ENCODE results near the gene HRH2. TPM values are rescaled to one million over a fixed set of nuclear protein-coding genes. Genes with fewer than 3 reads are reported as not detected.

HRH2 gene
- total RNA-seq, 4 donors from 2014 or later = 0.13 to 3.5 (median 1.3) TPM

DNA sequence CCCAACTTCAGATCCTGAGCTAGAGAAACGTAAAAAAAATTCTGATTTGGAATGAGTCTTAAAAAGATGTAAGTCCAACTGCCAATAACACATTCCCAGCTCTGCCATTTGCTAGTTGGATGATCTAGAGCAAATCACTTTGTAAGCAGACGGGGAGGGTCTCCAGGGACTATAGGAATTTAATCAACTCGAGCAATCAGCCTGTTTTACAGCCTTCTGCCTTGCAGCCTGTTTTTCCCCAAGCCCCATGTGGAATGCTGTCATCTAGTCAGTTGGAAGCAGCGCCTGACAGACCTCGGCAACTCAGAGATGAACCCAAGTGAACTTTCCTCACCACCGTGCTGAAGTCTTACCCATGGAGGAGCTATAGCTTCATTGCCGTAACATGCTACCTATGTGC is 34.8 kb upstream of the HRH2 start:
- DNase-seq (ENCODE audit: low spot score in 2 of 2) = no peak
- no peak for TF ChIP-seq POLR2A (IDR thresholded peaks at IDR 0.05)
- TF ChIP-seq, protein P1, sequence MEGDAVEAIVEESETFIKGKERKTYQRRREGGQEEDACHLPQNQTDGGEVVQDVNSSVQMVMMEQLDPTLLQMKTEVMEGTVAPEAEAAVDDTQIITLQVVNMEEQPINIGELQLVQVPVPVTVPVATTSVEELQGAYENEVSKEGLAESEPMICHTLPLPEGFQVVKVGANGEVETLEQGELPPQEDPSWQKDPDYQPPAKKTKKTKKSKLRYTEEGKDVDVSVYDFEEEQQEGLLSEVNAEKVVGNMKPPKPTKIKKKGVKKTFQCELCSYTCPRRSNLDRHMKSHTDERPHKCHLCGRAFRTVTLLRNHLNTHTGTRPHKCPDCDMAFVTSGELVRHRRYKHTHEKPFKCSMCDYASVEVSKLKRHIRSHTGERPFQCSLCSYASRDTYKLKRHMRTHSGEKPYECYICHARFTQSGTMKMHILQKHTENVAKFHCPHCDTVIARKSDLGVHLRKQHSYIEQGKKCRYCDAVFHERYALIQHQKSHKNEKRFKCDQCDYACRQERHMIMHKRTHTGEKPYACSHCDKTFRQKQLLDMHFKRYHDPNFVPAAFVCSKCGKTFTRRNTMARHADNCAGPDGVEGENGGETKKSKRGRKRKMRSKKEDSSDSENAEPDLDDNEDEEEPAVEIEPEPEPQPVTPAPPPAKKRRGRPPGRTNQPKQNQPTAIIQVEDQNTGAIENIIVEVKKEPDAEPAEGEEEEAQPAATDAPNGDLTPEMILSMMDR (IDR thresholded peaks at IDR 0.05) = no peak
- intact Hi-C loops (cut with DNase I; ENCODE audit: low total_unique reads) = no loop called here
- no peak overlapping the region for H3K4me3 ChIP-seq (ENCODE audit: low read depth, poor library complexity, severe bottlenecking)
- 22 to 43% methylated on average over 7 of the region's 7 CpGs for WGBS, 2 donors

GRCh38 chr5:175624316-175624715 is 33.6 kb upstream of the HRH2 start:
- no peak for DNase-seq (ENCODE audit: low spot score in 2 of 2)
- H3K4me3 ChIP-seq (ENCODE audit: low read depth, poor library complexity, severe bottlenecking) = no peak overlapping the region
- intact Hi-C loops (cut with DNase I; ENCODE audit: low total_unique reads) = no loop called here
- TF ChIP-seq, protein P1 (IDR thresholded peaks at IDR 0.05) = no peak
- TF ChIP-seq POLR2A (IDR thresholded peaks at IDR 0.05) = no peak
- 81 to 84% methylated on average over 3 of the region's 3 CpGs for WGBS, 2 donors

DNA sequence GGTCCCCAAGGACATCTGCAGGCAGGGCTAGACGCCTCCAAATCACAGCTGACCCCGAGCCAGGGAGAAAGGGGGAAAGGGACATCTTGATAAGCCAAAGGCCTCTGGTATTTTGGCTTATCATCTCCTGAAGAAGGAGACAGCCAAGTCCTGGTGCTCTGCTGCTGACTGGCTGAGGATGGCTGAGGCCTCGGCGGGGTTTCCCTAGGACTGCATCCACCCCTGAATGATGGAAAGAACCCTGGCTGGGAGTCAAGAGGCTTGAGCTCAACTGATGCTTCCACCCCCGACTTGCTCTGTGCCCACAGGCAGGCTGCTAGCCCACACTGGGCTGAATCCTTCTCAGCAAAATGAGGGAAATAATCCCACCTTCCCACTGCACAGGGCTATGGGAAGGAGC is 30.9 kb upstream of the HRH2 start:
- intact Hi-C loops (cut with DNase I; ENCODE audit: low total_unique reads) = no loop called here
- WGBS, 2 donors = 34 to 37% methylated on average over 5 of the region's 5 CpGs
- DNase-seq (ENCODE audit: low spot score in 2 of 2) = no peak
- TF ChIP-seq, protein P1 (IDR thresholded peaks at IDR 0.05) = no peak
- no peak for TF ChIP-seq POLR2A (IDR thresholded peaks at IDR 0.05)
- no peak overlapping the region for H3K4me3 ChIP-seq (ENCODE audit: low read depth, poor library complexity, severe bottlenecking)

GRCh38 chr5:175627739-175628138 is 30.1 kb upstream of the HRH2 start:
- intact Hi-C loops (cut with DNase I; ENCODE audit: low total_unique reads) = no loop called here
- WGBS, 2 donors = 68 to 77% methylated on average over 4 of the region's 4 CpGs
- no peak overlapping the region for H3K4me3 ChIP-seq (ENCODE audit: low read depth, poor library complexity, severe bottlenecking)
- TF ChIP-seq, protein P1 (IDR thresholded peaks at IDR 0.05) = no peak
- no peak for DNase-seq (ENCODE audit: low spot score in 2 of 2)

- WGBS, 2 donors = 58 to 60% methylated on average over 8 of the region's 8 CpGs
- no peak for TF ChIP-seq POLR2A (IDR thresholded peaks at IDR 0.05)
- TF ChIP-seq, protein P1 (IDR thresholded peaks at IDR 0.05) = no peak
- intact Hi-C loops (cut with DNase I; ENCODE audit: low total_unique reads) = no loop called here
- no peak overlapping the region for H3K4me3 ChIP-seq (ENCODE audit: low read depth, poor library complexity, severe bottlenecking)
- DNase-seq (ENCODE audit: low spot score in 2 of 2) = no peak
Measured at GRCh38 chr5:175628668-175629067, 29.2 kb upstream of the HRH2 start.

- intact Hi-C loops (cut with DNase I; ENCODE audit: low total_unique reads) = no loop called here
- 60 to 68% methylated on average over 6 of the region's 6 CpGs for WGBS, 2 donors
- TF ChIP-seq POLR2A (IDR thresholded peaks at IDR 0.05) = no peak
- TF ChIP-seq, protein P1 (IDR thresholded peaks at IDR 0.05) = no peak
- H3K4me3 ChIP-seq (ENCODE audit: low read depth, poor library complexity, severe bottlenecking) = no peak overlapping the region
- DNase-seq (ENCODE audit: low spot score in 2 of 2) = no peak
Measured at GRCh38 chr5:175629261-175629660, 28.6 kb upstream of the HRH2 start.

Measured in lower leg skin (tissue), 4 donors.